ENCODE data around the gene SETD2.
"Not testable (repeated sequence)": the region's sequence is repeated elsewhere in the genome, so short reads cannot be mapped to it uniquely, and the experiment has no call there.

Gene SETD2, protein sequence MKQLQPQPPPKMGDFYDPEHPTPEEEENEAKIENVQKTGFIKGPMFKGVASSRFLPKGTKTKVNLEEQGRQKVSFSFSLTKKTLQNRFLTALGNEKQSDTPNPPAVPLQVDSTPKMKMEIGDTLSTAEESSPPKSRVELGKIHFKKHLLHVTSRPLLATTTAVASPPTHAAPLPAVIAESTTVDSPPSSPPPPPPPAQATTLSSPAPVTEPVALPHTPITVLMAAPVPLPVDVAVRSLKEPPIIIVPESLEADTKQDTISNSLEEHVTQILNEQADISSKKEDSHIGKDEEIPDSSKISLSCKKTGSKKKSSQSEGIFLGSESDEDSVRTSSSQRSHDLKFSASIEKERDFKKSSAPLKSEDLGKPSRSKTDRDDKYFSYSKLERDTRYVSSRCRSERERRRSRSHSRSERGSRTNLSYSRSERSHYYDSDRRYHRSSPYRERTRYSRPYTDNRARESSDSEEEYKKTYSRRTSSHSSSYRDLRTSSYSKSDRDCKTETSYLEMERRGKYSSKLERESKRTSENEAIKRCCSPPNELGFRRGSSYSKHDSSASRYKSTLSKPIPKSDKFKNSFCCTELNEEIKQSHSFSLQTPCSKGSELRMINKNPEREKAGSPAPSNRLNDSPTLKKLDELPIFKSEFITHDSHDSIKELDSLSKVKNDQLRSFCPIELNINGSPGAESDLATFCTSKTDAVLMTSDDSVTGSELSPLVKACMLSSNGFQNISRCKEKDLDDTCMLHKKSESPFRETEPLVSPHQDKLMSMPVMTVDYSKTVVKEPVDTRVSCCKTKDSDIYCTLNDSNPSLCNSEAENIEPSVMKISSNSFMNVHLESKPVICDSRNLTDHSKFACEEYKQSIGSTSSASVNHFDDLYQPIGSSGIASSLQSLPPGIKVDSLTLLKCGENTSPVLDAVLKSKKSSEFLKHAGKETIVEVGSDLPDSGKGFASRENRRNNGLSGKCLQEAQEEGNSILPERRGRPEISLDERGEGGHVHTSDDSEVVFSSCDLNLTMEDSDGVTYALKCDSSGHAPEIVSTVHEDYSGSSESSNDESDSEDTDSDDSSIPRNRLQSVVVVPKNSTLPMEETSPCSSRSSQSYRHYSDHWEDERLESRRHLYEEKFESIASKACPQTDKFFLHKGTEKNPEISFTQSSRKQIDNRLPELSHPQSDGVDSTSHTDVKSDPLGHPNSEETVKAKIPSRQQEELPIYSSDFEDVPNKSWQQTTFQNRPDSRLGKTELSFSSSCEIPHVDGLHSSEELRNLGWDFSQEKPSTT (N-terminal part only)

DNA sequence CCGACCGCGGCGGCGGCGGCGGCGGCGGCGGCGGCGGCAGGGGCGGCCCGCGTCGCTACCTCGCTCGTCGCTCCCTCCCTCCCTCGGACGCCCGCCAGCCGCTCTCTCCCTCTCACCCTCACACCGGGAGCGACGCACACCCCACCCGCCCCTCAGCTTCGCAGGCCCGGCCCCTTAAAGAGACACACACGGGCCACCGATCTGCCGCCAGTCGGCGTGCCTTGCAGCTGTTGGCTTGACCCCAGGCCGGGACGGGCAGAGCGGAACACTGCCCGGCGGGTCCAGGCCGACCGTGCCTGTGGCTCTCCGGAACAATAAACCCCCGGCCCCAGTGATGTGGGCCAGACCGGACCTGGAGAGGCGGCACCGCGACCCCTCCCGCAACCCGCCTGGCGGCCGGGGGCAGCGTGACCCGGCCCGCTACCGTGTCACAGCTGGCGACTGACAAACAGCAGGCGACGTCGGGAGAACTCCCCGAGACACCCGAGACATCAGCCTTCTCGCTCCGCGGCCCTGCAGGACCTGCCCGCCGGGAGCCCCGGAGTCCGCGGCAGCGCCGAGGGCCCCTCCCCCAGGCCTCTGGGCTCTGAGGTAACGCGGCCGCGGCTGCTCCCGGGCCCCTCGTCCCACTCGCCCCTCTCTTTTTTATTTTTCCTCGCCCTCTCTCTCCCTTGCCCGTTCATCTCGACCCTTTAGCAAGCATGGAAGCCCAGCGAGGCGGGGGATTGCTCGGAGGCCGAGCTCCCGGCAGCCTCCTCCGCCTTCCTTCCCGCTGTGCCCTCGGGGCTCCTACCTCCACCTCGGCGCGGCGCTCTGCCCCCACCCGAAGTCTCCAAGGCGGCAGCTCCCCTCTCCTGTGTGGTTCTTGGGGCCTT, at the start of gene SETD2:
Gene SETD2, minus strand, starts transcription at position 107 of the 875 bp plus-strand sequence. CDS start 189 bp downstream, outside the sequence.
- peak; percentile 96 for DNase-seq

DNA sequence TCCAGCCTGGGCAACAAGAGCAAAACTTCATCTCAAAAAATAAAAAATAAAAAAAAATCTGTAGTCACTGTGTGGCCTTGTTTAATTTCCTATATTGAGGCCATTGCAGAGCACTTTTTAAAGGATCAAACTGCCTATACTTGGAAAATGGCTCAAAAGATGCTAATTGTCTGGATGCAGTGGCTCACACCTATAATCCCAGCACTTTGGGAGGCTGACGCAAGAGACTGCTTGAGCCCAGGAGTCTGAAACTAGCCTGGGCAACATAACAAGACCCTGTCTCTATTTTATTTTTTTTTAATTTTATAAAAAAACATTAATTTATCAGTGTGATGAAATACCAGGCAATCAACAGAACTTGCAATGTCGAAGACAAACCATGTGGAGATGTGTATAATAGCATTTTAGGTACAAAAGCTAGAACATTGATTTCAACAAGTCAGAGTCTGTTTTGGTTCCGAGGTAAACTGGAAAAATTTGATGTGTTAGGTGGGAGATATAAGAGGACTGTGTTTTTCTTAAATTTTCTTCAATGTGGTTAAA, 47.0 kb upstream of the SETD2 start:
- DNase-seq: no peak

DNA sequence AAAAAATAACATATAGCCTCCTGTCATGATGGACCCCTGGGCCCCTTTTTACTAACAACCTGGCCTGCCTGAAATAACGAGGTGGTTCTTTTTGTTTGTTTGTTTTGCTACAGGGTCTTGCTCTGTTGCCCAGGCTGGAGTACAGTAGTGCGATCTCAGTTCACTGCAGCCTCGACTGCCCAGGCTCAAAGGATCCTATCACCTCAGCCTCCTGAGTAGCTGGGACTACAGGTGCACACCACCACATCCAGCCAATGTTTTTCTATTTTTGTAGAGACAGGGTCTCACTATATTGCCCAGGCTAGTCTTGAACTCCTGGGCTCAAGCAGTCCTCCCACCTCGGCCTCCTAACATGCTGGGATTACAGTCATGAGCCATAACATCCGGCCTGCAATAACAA, 42.1 kb upstream of the SETD2 start:
- not testable (repeated sequence) for DNase-seq

DNA sequence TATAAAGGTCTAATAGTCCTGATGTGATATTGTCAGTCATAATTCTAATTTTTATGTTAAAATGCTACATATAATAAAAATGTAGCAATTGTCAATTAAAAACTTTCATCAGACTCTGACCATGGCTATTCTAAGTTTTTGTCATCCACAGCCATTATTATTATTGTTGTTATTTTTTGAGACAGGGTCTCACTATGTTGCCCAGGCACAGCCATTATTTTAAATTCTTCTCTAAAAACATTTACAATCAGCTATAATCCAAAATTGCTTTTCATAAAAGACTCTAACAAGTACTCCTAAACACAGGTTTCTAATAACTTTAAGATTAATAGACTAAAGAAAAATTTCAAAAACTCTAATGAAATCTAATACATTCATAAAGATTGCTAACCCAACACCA, 41.0 kb upstream of the SETD2 start:
- no peak for DNase-seq

DNA sequence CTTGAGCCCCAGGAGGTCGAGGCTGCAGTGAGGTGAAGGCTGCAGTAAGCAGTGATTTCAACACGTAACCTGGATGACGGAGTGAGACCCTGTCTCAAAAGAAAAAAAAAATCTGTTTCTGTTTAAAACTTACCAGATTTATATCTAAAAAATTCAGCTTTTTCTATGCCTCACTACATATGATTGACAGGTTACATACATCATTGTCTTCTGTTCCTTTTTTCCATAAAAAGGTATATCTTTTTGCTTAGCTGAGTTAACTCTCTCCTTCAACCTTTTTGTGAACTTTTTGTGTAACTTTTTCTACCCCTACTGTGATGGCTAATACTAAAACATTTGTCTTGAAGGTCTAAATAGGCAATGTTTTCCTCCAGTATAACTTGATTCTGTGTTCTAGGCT, 38.6 kb upstream of the SETD2 start:
- no peak for DNase-seq

DNA sequence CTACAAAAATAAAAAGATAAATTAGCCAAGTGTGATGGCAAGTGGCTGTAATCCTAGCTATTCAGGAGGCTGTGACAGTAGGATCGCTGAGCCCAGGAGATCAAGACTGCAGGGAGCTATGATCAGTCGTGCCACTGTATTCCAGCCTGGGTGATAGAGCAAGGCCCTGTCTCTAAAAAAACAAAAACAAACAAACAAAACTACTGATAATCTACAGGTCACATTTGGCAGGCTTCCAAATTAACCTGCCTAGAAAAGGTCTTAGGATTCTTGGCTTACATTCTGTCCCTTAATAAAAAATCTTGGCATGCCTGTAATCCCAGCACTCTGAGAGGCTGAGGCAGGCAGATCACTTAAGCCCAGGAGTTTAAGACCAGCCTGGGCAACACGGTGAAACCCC, 33.4 kb upstream of the SETD2 start:
- DNase-seq: no peak

DNA sequence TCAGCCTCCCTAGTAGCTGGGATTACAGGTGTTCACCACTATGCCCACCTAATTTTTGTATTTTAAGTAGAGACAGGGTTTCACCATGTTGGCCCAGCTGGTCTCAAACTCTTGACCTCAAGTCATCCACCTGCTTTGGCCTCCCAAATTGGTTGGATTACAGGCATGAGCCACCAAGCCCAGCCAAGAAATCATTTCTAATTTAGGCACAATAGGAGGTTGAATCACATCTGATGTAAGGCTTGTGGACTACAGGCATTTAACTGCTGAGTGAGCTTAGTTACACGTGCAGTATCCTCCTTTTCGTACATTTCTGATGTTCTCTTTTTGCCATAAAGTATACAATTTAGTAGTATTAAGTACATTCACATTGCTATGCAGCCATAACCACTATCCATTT, 31.1 kb upstream of the SETD2 start:
- DNase-seq: no peak

DNA sequence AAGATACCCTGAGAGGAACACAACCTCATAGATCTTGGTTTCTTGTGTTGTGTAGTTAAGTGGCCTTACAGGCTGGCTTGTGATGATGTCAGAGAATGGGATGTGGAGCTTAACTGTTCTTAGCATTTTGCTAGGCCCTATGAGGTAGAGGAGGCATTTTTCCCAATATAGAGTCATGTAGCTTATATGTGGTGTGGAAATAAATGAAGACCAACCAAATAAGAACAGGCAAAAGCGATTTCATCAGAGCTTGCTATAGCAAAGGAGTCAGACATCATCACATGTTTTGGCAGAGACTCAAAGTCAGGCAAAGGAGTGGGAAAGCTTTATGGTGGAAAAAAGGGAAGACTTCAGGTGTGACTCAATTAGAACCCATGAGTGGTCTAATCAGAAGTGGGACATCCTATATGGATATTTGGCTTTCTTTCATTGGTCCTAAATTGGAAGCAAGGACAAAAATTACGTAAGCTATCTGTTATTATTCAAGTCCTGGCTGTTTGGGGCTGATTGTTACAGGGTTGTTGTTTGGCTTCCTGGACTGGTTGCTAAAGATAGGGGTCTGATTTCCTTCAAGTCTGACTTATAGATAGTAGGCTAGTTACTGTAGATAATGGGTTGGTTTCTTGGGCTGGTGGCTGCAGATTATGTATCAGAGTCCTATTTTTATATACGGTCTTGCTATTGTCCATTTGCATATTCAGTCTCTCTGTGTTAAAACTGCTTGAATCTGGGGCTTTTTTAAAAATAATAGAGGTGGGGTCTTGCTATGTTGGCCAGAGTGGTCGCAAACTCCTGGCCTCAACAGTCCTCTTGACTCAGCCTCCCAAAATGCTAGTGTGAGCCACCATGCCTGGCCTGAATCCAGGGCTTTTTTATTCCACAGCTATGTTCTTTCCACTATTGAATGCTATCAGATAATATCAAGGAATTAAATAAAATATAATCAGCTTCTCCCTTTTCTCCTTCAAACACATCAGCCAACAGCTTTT, 30.3 kb upstream of the SETD2 start:
- DNase-seq: no peak

DNA sequence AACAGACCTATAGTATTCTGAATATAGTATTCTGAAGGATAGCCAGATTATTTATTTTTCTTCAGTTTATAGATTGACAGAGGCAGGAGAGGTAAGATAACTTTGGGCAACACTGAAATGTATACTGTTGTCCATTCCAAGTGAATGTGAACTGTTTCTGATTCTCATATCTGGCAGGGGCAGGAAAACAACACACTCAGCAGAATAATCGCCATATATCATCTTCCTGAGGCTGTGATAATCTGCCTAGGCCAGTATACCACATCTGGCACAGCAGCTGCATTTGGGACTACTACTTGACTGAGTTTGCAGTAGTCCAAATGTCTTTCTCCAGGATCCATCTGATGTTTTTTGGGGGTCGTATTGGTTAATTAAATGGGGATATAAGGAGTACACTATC, 22.4 kb upstream of the SETD2 start:
- no peak for DNase-seq

DNA sequence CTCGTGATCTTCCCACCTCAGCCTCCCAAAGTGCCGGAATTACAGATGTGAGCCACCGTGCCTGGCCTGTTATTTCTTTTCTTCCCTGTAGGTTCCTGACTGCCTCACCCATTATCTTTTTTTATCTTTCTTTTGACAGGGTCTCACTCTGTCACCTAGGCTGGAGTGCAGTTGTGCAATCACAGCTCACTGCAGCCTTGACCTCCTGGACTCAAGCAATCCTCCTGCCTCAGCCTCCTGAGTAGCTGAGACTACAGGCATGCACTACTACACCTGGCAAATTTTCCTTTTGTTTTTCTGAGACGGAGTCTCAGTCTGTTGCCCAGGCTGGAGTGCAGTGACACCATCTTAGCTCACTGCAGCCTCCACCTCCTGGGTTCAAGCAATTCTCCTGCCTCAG, 17.8 kb upstream of the SETD2 start:
- DNase-seq: not testable (repeated sequence)

DNA sequence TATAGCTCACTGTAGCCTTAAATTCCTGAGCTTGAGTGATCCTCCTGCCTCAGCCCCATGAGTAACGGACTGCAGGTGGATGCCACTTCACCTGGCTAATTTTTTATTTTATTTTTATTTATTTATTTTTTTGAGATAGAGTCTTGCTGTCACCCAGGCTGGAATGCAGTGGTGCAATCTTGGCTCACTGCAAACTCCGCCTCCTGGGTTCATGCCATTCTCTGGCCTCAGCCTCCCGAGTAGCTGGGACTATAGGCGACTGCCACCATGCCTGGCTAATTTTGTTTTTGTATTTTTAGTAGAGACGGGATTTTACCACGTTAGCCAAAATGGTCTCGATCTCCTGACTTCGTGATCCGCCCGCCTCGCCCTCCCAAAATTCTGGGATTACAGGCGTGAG, 16.1 kb upstream of the SETD2 start:
- not testable (repeated sequence) for DNase-seq

DNA sequence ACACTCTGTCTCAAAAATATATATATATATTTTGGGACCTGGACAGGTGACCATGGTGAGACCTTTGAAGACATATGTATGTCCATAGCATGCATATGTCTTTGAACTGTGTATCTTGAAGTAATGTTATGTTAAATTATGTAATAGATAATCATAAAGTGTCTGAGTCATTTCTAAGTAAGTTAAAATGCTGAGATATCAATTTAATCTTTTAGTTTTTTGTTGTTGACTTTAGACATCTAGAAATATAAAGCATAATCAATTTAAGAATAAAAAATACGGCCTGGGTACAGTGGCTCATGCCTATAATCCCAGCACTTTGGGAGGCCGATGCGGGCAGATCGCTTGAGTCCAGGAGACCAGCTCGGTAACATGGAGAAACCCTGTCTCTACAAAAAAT, 12.7 kb upstream of the SETD2 start:
- DNase-seq: no peak

DNA sequence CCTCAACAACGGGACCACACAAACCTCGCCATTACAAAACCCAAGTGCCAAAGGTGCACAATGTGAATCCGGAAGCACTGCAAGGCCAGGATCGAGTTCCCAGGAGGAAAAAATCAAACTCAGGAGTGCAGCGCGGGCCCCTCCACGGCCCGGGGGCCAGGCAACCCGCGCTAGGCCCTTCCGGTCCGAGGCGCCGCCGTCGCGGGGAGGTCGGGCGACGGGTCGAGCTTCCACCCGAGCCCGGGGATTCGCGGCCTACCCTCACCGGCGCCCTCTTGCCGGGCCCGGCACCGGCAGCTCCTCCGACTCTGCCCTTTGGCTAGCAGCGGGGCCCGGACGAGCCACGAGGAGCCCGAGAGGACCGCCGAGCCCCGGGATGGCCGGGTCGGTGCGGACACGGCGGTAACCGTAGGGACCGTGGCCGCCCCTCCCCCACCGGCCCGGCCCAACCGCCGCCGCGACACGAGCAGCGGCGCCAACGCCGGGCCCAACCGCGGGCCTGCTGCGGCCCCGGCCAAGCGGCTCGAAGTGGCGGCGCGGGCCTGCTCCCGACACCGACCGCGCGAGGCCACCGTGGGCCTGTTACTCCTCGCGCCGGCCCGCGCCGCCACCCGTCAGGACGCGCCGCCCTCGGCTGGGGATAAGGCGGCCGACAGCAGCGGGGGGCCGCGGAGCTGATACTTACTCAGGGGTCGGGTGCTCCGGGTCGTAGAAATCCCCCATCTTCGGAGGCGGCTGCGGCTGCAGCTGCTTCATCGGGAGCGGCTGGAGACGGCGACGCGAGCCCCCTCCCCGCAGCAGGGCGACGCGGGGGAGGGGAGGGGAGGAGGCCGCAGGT, 525 bp downstream of the SETD2 start:
- no peak for DNase-seq

DNA sequence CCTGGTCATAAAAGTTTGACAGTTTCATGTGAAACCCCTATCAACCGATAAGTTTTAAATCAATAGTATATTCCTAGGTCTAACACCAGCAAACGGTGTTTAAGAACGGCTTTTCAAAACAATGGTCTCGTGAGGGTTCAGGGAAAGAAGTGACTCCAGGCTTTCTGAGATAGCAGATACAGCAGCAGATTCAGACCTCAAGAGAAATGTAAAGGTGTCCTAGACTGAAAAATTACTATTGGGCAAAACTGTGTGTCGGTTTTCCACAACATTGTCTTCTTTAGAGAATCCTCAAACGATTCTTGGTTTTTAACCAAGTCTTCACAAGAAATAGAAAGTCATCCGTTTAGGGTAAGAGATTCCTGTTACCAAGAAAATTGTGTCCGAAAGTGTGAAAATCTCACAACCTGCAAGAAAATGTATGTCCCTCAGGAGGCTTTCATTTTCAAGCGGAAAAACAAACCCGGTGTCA, 1.2 kb downstream of the SETD2 start:
- no peak for DNase-seq

DNA sequence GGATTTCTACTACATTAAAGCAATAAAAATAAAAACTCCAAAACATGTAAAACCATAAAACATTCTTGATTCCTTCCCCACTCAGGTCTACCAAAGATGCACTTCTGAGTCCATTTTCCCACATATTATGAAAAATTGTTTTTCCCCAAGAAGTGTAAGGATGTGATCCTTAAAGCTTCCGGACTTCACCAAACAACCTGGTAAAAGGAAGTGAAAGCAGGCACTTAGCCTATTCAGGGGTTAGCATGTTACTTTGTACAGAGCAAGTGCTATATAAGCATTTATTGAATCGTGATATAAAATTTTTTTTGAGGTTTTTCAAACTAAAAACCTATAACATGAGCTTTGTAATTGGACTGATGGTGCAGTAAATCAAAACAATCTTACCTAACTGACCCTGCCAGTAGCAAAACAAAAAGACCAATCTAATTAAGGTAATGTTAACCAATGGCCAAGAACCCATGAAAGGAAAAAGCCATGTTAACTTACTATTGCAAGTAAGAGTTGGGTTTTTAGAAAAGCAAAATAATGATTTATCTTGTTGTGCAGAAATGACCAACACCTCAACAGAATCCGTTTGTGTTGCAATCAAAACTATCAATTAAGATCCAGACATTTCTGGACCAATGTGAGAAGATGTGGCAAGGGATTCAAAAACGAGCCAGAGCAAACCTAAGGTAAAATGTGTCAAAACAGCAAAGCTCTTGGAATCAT, 1.8 kb downstream of the SETD2 start:
- no peak for DNase-seq

DNA sequence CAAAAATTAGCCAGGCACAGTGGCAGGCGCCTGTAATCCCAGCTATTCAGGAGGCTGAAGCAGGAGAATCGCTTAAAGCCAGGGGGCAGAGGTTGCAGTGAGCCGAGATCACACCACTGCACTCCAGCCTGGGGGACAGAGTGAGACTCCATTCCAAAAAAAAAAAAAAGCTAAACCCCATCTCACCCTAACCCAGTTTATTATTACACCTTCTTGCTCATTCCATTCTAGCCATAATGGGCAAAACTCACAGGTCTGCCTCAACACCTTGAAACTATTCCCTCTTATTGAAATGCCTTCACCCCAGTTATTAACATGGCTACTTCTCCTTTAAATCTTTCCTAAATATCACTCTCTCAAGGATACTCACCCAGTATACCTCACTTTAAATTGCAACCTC, 4.1 kb downstream of the SETD2 start:
- no peak for DNase-seq

DNA sequence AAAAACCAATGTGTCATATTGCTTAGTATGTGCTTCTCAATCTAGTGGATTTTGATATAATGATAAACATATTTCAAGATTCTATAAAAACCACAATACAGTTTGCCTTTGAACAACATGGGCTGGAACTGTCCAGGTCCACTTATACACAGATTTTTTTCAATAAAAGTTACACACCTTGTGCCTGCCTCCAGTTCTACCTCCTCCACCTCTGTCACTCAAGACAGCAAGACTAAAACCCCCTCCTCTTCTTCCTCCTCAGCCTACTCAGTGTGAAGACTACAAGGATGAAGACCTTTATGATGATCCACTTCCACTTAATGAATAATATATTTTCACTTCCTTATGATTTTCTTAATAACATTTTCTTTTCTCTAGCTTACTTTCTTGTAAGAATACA, 5.7 kb downstream of the SETD2 start:
- DNase-seq: no peak

DNA sequence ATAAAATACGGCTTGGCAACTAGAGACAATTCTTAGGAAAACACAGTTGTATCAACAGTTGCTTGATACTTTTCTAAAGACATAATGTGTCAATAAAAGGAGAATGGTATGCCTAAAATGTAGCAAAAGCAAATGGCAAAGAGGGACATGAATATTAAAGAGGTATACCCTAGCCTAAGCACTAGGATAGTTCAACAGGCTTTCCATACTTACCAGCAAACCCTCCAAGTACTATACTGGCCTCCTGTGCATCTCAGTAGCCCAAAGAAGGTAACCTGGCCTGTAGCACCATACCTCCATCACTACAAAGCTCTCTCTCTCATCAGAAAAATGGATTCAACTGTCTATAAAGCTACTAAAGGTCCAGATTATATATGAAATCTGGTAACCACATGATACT, 7.5 kb downstream of the SETD2 start:
- no peak for DNase-seq

DNA sequence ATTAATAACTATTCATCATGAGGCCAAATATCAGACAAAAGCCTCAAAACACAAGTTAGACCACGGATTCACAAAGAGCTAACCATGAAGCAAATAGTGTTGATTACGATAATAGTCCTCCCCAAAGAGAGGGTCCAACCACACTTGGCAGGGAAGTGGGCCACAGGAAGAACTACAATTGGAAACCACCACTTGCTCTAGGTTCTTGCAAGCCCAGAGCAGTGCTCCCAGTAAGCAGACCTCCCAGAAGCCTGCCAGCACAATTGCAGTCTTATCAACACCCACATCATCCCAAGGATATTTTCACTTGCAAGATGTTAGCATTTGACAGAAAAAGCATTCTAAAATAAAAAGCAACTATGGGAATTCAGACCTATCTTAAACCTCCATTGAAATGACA, 11.3 kb downstream of the SETD2 start:
- no peak for DNase-seq

Measured in 8988T (cell line).